Esophagus squamous epithelium (tissue), 5 donors: Measurements from ENCODE around the gene ANGPTL2. TPM values are rescaled to one million over a fixed set of nuclear protein-coding genes. Genes with fewer than 3 reads are reported as not detected.

Experiments used
- DNase-seq: peaks from one replicate; lab custom pipeline; 2025; lab: John Stamatoyannopoulos, UW
- H3K27ac ChIP-seq, 4 donors: fragments of 200-600 bp; sonication (generic); one replicate each; pipeline ENCODE4 v1.5.1; 2016 to 2019; ENCODE audit warnings: mild to moderate bottlenecking in 1 of 4
- H3K27me3 ChIP-seq, 4 donors: fragments of 200-600 bp; sonication (generic); 1 replicate in 3 of 4; 2 replicates in 1 of 4; pipeline versions ENCODE4 v1.5.1 to v1.6.0; 2017 to 2021; ENCODE audit warnings: antibody characterized with exemption in 1 of 4
- H3K36me3 ChIP-seq, 3 donors: fragments of 200-600 bp; sonication (generic); one replicate each; pipeline ENCODE4 v1.5.1; 2016 to 2019
- H3K4me1 ChIP-seq, 3 donors: fragments of 200-600 bp; sonication (generic); one replicate each; pipeline ENCODE4 v1.5.1; 2017 to 2019
- H3K4me3 ChIP-seq, 4 donors: fragments of 200-600 bp; sonication (generic); 1 replicate in 3 of 4; 2 replicates in 1 of 4; pipeline ENCODE4 v1.5.1; 2016 to 2019; ENCODE audit warnings: mild to moderate bottlenecking in 2 of 4, moderate library complexity in 1 of 4
- H3K9me3 ChIP-seq, 3 donors: fragments of 200-600 bp; sonication (generic); one replicate each; pipeline ENCODE4 v1.5.1; 2016 to 2019
- CTCF ChIP-seq, 6 experiments: fragments of 450-650 bp in 4 of 6; fragments of 200-600 bp in 2 of 6; sonication (generic) in 2 of 6; IDR thresholded peaks; one replicate each; pipeline ENCODE4 v1.5.1; 2016 to 2019; ENCODE audit warnings: antibody characterized with exemption in 6 of 6, mild to moderate bottlenecking in 4 of 6, moderate library complexity in 4 of 6
- POLR2A ChIP-seq, 4 donors: fragments of 450-650 bp; IDR thresholded peaks; one replicate each; pipeline ENCODE4 v1.6.1; 2017; ENCODE audit warnings: antibody characterized with exemption in 4 of 4, mild to moderate bottlenecking in 4 of 4, moderate library complexity in 3 of 4
- WGBS, 2 donors: methylation state at CpG; one replicate each; pipeline ENCODE4 v1.1.5; 2018; 5-methylcytosine and 5-hydroxymethylcytosine counted together
- intact Hi-C: fragments of 100-400 bp; cut with DNase I; formaldehyde crosslinking; loops from one replicate; pipeline ENCODE4 v1.15.0; 2022
- total RNA-seq, 4 donors: library from RNA; depleted of rRNA; stranded (reverse); fragments of >200 nt; gene quantifications; one replicate each; pipeline ENCODE4 v1.1.0, GENCODE V29; 2016
- donor health status: DM: yes; HTN: yes; CAD: no.

Gene ANGPTL2
- total RNA-seq, 4 donors from 2014 or later: 2.4 to 24.6 (median 7.6) TPM

GRCh38 chr9:127154003-127154389 lies 31.6 kb upstream of the ANGPTL2 start:
- intact Hi-C loops: no loop called here
- Histone ChIP-seq H3K4me3 (no peak overlapping the region), H3K36me3 (no peaks in the 10 kb centered on the region), H3K27ac (peak overlapping the region in 3 of 4 donors; percentile 62 to 74 (median 63)), H3K9me3 (no peaks in the 10 kb centered on the region), H3K27me3 (no peaks in the 10 kb centered on the region), H3K4me1 (peaks cover 5 to 22% (median 15%) of the 10 kb centered on the region in 3 donors)
- 83 to 100% methylated on average over 1 of the region's 5 CpGs for WGBS, 2 donors
- TF ChIP-seq POLR2A (IDR thresholded peaks at IDR 0.05): no peak
- no peak for TF ChIP-seq CTCF (IDR thresholded peaks at IDR 0.05)
- DNase-seq: no peak

GRCh38 chr9:127153501-127153900 lies 31.1 kb upstream of the ANGPTL2 start:
- no peak for DNase-seq
- WGBS, 2 donors: 100% methylated on average over 2 of the region's 4 CpGs; no CpG with 5 or more reads in 1 of the 2 donors
- no peaks in the 10 kb centered on the region for H3K36me3 ChIP-seq
- no peak overlapping the region for H3K27ac ChIP-seq
- H3K4me1 ChIP-seq: peaks cover 5 to 18% (median 15%) of the 10 kb centered on the region in 3 donors
- no peaks in the 10 kb centered on the region for H3K9me3 ChIP-seq
- intact Hi-C loops: no loop called here
- TF ChIP-seq CTCF (IDR thresholded peaks at IDR 0.05) (no peak), POLR2A (IDR thresholded peaks at IDR 0.05) (no peak)
- no peak overlapping the region for H3K4me3 ChIP-seq
- H3K27me3 ChIP-seq: no peaks in the 10 kb centered on the region

GRCh38 chr9:127149463-127150390 lies 27.3 kb upstream of the ANGPTL2 start:
- Histone ChIP-seq H3K4me1 (peaks cover 5 to 10% (median 8%) of the 10 kb centered on the region in 3 donors), H3K9me3 (no peaks in the 10 kb centered on the region), H3K36me3 (no peaks in the 10 kb centered on the region), H3K4me3 (no peak overlapping the region), H3K27me3 (no peaks in the 10 kb centered on the region), H3K27ac (no peak overlapping the region)
- intact Hi-C loops: no loop called here
- TF ChIP-seq POLR2A (IDR thresholded peaks at IDR 0.05) (no peak), CTCF (IDR thresholded peaks at IDR 0.05) (no peak)
- DNase-seq: no peak
- WGBS, 2 donors: 86 to 96% methylated on average over 3 to 4 of the region's 6 CpGs

- TF ChIP-seq POLR2A (IDR thresholded peaks at IDR 0.05) (no peak), CTCF (IDR thresholded peaks at IDR 0.05) (no peak)
- no peak overlapping the region for H3K4me3 ChIP-seq
- WGBS, 2 donors: 92% methylated on average over 4 of the region's 7 CpGs; no CpG with 5 or more reads in 1 of the 2 donors
- H3K4me1 ChIP-seq: peaks cover 1 to 7% (median 2%) of the 10 kb centered on the region in 3 donors
- no peaks in the 10 kb centered on the region for H3K36me3 ChIP-seq
- intact Hi-C loops: no loop called here
- H3K27me3 ChIP-seq: no peaks in the 10 kb centered on the region
- H3K9me3 ChIP-seq: no peaks in the 10 kb centered on the region
- no peak for DNase-seq
- no peak overlapping the region for H3K27ac ChIP-seq
These were observed 26.6 kb upstream of the ANGPTL2 start for GRCh38 chr9:127149010-127149409.

GRCh38 chr9:127148014-127148413 lies 25.6 kb upstream of the ANGPTL2 start:
- Histone ChIP-seq H3K4me3 (no peak overlapping the region), H3K27ac (no peak overlapping the region), H3K27me3 (no peaks in the 10 kb centered on the region), H3K36me3 (no peaks in the 10 kb centered on the region), H3K4me1 (peaks cover 0 to 10% (median 0%) of the 10 kb centered on the region in 3 donors), H3K9me3 (no peaks in the 10 kb centered on the region)
- DNase-seq: no peak
- intact Hi-C loops: no loop called here
- TF ChIP-seq CTCF (IDR thresholded peaks at IDR 0.05): no peak
- TF ChIP-seq POLR2A (IDR thresholded peaks at IDR 0.05): no peak
- WGBS, 2 donors: 83 to 92% methylated on average over 3 of the region's 5 CpGs
